ENCODE measurements around the gene ABCB4.
"Not testable (repeated sequence)": the region's sequence is repeated elsewhere in the genome, so short reads cannot be mapped to it uniquely, and the experiment has no call there.

Gene ABCB4

GRCh38 chr7:87476179-87476557, 688 bp upstream of the ABCB4 start:
- Histone ChIP-seq H3K4me1 (ENCODE audit: control insufficient read depth, insufficient read depth, low read length, poor library complexity, severe bottlenecking) (peaks cover 7% of the 10 kb centered on the region), H3K4me3 (ENCODE audit: extremely low read depth, insufficient read depth, low read length, poor library complexity, severe bottlenecking) (no peak overlapping the region), H3K36me3 (ENCODE audit: control insufficient read depth, insufficient read depth, low read length) (no peaks in the 10 kb centered on the region), H3K9me3 (ENCODE audit: control insufficient read depth, low read length) (no peaks in the 10 kb centered on the region), H3K27ac (ENCODE audit: low read depth, low read length, severe bottlenecking) (no peak overlapping the region)
- 71 to 86% methylated on average over 6 to 8 of the region's 8 CpGs for WGBS, 2 experiments (ENCODE audit: insufficient coverage in 2 of 2)

GRCh38 chr7:87474533-87475358, 734 bp downstream of the ABCB4 start:
- Histone ChIP-seq H3K27ac (ENCODE audit: low read depth, low read length, severe bottlenecking) (peak overlapping the region; percentile 43), H3K9me3 (ENCODE audit: control insufficient read depth, low read length) (no peaks in the 10 kb centered on the region), H3K36me3 (ENCODE audit: control insufficient read depth, insufficient read depth, low read length) (no peaks in the 10 kb centered on the region), H3K4me1 (ENCODE audit: control insufficient read depth, insufficient read depth, low read length, poor library complexity, severe bottlenecking) (peaks cover 7% of the 10 kb centered on the region), H3K4me3 (ENCODE audit: extremely low read depth, insufficient read depth, low read length, poor library complexity, severe bottlenecking) (peak overlapping the region; percentile 35)
- 16 to 37% methylated on average over 5 to 7 of the region's 14 CpGs for WGBS, 2 experiments (ENCODE audit: insufficient coverage in 2 of 2)

- Histone ChIP-seq H3K36me3 (ENCODE audit: control insufficient read depth, insufficient read depth, low read length) (no peaks in the 10 kb centered on the region), H3K4me1 (ENCODE audit: control insufficient read depth, insufficient read depth, low read length, poor library complexity, severe bottlenecking) (peaks cover 7% of the 10 kb centered on the region), H3K27ac (ENCODE audit: low read depth, low read length, severe bottlenecking) (no peak overlapping the region), H3K9me3 (ENCODE audit: control insufficient read depth, low read length) (no peaks in the 10 kb centered on the region), H3K4me3 (ENCODE audit: extremely low read depth, insufficient read depth, low read length, poor library complexity, severe bottlenecking) (no peak overlapping the region)
- 67 to 100% methylated on average over 1 of the region's 2 CpGs for WGBS, 2 experiments (ENCODE audit: insufficient coverage in 2 of 2)
These were observed 1.5 kb downstream of the ABCB4 start for GRCh38 chr7:87473986-87474385.

GRCh38 chr7:87473192-87473591, 2.3 kb downstream of the ABCB4 start:
- no peaks in the 10 kb centered on the region for H3K36me3 ChIP-seq (ENCODE audit: control insufficient read depth, insufficient read depth, low read length)
- 80 to 82% methylated on average over 2 of the region's 2 CpGs for WGBS, 2 experiments (ENCODE audit: insufficient coverage in 2 of 2)

GRCh38 chr7:87471473-87471872, 4.0 kb downstream of the ABCB4 start:
- WGBS, 2 experiments (ENCODE audit: insufficient coverage in 2 of 2) = 67 to 71% methylated on average over 1 of the region's 2 CpGs
- Histone ChIP-seq H3K27ac (ENCODE audit: low read depth, low read length, severe bottlenecking) (no peak overlapping the region), H3K9me3 (ENCODE audit: control insufficient read depth, low read length) (no peaks in the 10 kb centered on the region), H3K36me3 (ENCODE audit: control insufficient read depth, insufficient read depth, low read length) (no peaks in the 10 kb centered on the region), H3K4me3 (ENCODE audit: extremely low read depth, insufficient read depth, low read length, poor library complexity, severe bottlenecking) (no peak overlapping the region), H3K4me1 (ENCODE audit: control insufficient read depth, insufficient read depth, low read length, poor library complexity, severe bottlenecking) (peaks cover 7% of the 10 kb centered on the region)

More at GRCh38 chr7:87473192-87473591, 2.3 kb downstream of the ABCB4 start:
- H3K4me1 ChIP-seq (ENCODE audit: control insufficient read depth, insufficient read depth, low read length, poor library complexity, severe bottlenecking) = peaks cover 7% of the 10 kb centered on the region
- no peak overlapping the region for H3K27ac ChIP-seq (ENCODE audit: low read depth, low read length, severe bottlenecking)
- no peaks in the 10 kb centered on the region for H3K9me3 ChIP-seq (ENCODE audit: control insufficient read depth, low read length)
- H3K4me3 ChIP-seq (ENCODE audit: extremely low read depth, insufficient read depth, low read length, poor library complexity, severe bottlenecking) = no peak overlapping the region

GRCh38 chr7:87469204-87469603, 6.3 kb downstream of the ABCB4 start:
- not testable (repeated sequence) for H3K4me3 ChIP-seq (ENCODE audit: extremely low read depth, insufficient read depth, low read length, poor library complexity, severe bottlenecking); H3K9me3 ChIP-seq (ENCODE audit: control insufficient read depth, low read length); H3K27ac ChIP-seq (ENCODE audit: low read depth, low read length, severe bottlenecking)

GRCh38 chr7:87465534-87465880, 10.0 kb downstream of the ABCB4 start:
- H3K4me1 ChIP-seq (ENCODE audit: control insufficient read depth, insufficient read depth, low read length, poor library complexity, severe bottlenecking); H3K36me3 ChIP-seq (ENCODE audit: control insufficient read depth, insufficient read depth, low read length); H3K4me3 ChIP-seq (ENCODE audit: extremely low read depth, insufficient read depth, low read length, poor library complexity, severe bottlenecking); H3K9me3 ChIP-seq (ENCODE audit: control insufficient read depth, low read length); H3K27ac ChIP-seq (ENCODE audit: low read depth, low read length, severe bottlenecking): not testable (repeated sequence)
- WGBS, 2 experiments (ENCODE audit: insufficient coverage in 2 of 2) = 85 to 87% methylated on average over 5 to 6 of the region's 7 CpGs

More at GRCh38 chr7:87469204-87469603, 6.3 kb downstream of the ABCB4 start:
- H3K36me3 ChIP-seq (ENCODE audit: control insufficient read depth, insufficient read depth, low read length); H3K4me1 ChIP-seq (ENCODE audit: control insufficient read depth, insufficient read depth, low read length, poor library complexity, severe bottlenecking): not testable (repeated sequence)

- H3K27ac ChIP-seq (ENCODE audit: low read depth, low read length, severe bottlenecking); H3K36me3 ChIP-seq (ENCODE audit: control insufficient read depth, insufficient read depth, low read length); H3K4me3 ChIP-seq (ENCODE audit: extremely low read depth, insufficient read depth, low read length, poor library complexity, severe bottlenecking); H3K4me1 ChIP-seq (ENCODE audit: control insufficient read depth, insufficient read depth, low read length, poor library complexity, severe bottlenecking); H3K9me3 ChIP-seq (ENCODE audit: control insufficient read depth, low read length): not testable (repeated sequence)
- 57 to 80% methylated on average over 14 to 16 of the region's 16 CpGs for WGBS, 2 experiments (ENCODE audit: insufficient coverage in 2 of 2)
These were observed 10.5 kb downstream of the ABCB4 start for GRCh38 chr7:87464830-87465533.

- H3K36me3 ChIP-seq (ENCODE audit: control insufficient read depth, insufficient read depth, low read length) = no peaks in the 10 kb centered on the region
- 80 to 93% methylated on average over 2 of the region's 2 CpGs for WGBS, 2 experiments (ENCODE audit: insufficient coverage in 2 of 2)
- no peak overlapping the region for H3K4me3 ChIP-seq (ENCODE audit: extremely low read depth, insufficient read depth, low read length, poor library complexity, severe bottlenecking)
- no peaks in the 10 kb centered on the region for H3K4me1 ChIP-seq (ENCODE audit: control insufficient read depth, insufficient read depth, low read length, poor library complexity, severe bottlenecking)
- no peaks in the 10 kb centered on the region for H3K9me3 ChIP-seq (ENCODE audit: control insufficient read depth, low read length)
- H3K27ac ChIP-seq (ENCODE audit: low read depth, low read length, severe bottlenecking) = no peak overlapping the region
These were observed 11.5 kb downstream of the ABCB4 start for GRCh38 chr7:87463982-87464381.

GRCh38 chr7:87460444-87460843, 15.0 kb downstream of the ABCB4 start:
- no CpG with 5 or more reads among the region's 3 CpGs for WGBS, 2 experiments (ENCODE audit: insufficient coverage in 2 of 2)

GRCh38 chr7:87459941-87460340, 15.5 kb downstream of the ABCB4 start:
- no peaks in the 10 kb centered on the region for H3K36me3 ChIP-seq (ENCODE audit: control insufficient read depth, insufficient read depth, low read length)
- WGBS, 2 experiments (ENCODE audit: insufficient coverage in 2 of 2) = 94 to 100% methylated on average over 2 of the region's 2 CpGs
- H3K4me3 ChIP-seq (ENCODE audit: extremely low read depth, insufficient read depth, low read length, poor library complexity, severe bottlenecking) = no peak overlapping the region
- H3K9me3 ChIP-seq (ENCODE audit: control insufficient read depth, low read length) = no peaks in the 10 kb centered on the region
- H3K27ac ChIP-seq (ENCODE audit: low read depth, low read length, severe bottlenecking) = no peak overlapping the region
- no peaks in the 10 kb centered on the region for H3K4me1 ChIP-seq (ENCODE audit: control insufficient read depth, insufficient read depth, low read length, poor library complexity, severe bottlenecking)

More at GRCh38 chr7:87460444-87460843, 15.0 kb downstream of the ABCB4 start:
- H3K4me3 ChIP-seq (ENCODE audit: extremely low read depth, insufficient read depth, low read length, poor library complexity, severe bottlenecking); H3K27ac ChIP-seq (ENCODE audit: low read depth, low read length, severe bottlenecking); H3K9me3 ChIP-seq (ENCODE audit: control insufficient read depth, low read length); H3K4me1 ChIP-seq (ENCODE audit: control insufficient read depth, insufficient read depth, low read length, poor library complexity, severe bottlenecking); H3K36me3 ChIP-seq (ENCODE audit: control insufficient read depth, insufficient read depth, low read length): not testable (repeated sequence)
